ENCODE measurements around the gene UBL4B. TPM values are rescaled to one million over a fixed set of nuclear protein-coding genes. Genes with fewer than 3 reads are reported as not detected.

UBL4B gene
- total RNA-seq, 1 experiment from 2014 or later: not detected

DNA sequence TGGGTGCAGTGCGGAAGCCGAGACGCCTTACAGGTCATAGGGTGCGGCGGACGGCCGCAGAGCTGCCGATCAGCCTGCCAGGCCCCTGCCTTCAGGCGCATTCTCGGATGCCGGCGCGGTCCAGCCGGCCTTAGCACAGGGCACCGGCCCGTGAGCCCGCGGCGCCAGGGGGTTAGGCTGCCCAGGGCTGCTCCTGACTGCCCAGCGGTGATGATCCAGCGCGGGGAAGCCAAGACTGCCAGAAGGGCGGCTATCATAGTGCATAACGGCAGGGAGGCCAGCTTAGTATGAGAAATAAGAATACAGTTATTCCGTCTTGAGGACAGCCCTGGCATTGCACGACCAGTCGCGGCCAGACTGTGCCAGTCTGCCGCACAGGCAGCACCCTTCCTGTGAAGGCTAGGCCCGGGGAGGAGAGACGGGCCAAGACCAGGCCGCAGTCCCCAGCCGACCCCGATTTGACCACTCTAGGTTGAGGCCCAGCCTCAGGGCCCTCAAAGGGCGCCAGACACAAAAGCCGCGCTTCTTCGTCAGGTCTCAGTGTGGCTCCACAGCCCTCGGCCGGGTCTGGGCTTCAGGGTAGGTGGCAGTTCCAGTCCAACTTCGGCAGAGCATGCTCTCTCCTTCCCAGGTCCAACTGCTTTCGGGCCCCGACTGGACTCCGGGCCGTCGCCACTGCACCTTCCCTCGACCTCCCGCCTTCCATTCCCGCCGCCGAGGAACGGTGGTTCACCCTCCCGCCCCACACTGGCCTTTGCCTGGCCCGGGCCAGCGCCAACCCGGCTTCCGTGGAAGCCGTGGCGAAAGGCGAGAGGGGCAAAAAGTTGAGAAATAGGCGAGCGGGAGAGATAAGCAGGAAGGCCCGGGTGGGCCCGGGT is 42.6 kb upstream of the UBL4B start:
- Mint-ChIP-seq H3K27ac (ENCODE audit: unreplicated experiment) (no peak overlapping the region), H3K36me3 (ENCODE audit: insufficient read depth, unreplicated experiment) (no peaks in the 10 kb centered on the region), H3K4me1 (ENCODE audit: low read depth, unreplicated experiment) (no peaks in the 10 kb centered on the region), H3K27me3 (ENCODE audit: unreplicated experiment) (no peaks in the 10 kb centered on the region), H3K4me3 (ENCODE audit: low read depth, unreplicated experiment) (no peak overlapping the region), H3K9me3 (ENCODE audit: low read depth, unreplicated experiment) (no peaks in the 10 kb centered on the region)
- intact Hi-C loops (cut with micrococcal nuclease; ENCODE audit: unreplicated experiment): no loop called here
- TF ChIP-seq, protein P1, sequence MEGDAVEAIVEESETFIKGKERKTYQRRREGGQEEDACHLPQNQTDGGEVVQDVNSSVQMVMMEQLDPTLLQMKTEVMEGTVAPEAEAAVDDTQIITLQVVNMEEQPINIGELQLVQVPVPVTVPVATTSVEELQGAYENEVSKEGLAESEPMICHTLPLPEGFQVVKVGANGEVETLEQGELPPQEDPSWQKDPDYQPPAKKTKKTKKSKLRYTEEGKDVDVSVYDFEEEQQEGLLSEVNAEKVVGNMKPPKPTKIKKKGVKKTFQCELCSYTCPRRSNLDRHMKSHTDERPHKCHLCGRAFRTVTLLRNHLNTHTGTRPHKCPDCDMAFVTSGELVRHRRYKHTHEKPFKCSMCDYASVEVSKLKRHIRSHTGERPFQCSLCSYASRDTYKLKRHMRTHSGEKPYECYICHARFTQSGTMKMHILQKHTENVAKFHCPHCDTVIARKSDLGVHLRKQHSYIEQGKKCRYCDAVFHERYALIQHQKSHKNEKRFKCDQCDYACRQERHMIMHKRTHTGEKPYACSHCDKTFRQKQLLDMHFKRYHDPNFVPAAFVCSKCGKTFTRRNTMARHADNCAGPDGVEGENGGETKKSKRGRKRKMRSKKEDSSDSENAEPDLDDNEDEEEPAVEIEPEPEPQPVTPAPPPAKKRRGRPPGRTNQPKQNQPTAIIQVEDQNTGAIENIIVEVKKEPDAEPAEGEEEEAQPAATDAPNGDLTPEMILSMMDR (IDR thresholded peaks at IDR 0.05; ENCODE audit: unreplicated experiment): no peak
- no TSS peak for BruUV-seq (replicated peaks)
- DNase-seq: no peak
- CTCF ChIA-PET: no interaction called here

GRCh38 chr1:110070282-110070669 is 42.0 kb upstream of the UBL4B start:
- intact Hi-C loops (cut with micrococcal nuclease; ENCODE audit: unreplicated experiment): no loop called here
- no peaks in the 10 kb centered on the region for H3K9me3 Mint-ChIP-seq (ENCODE audit: low read depth, unreplicated experiment)
- no peak overlapping the region for H3K27ac Mint-ChIP-seq (ENCODE audit: unreplicated experiment)
- no peak overlapping the region for H3K4me3 Mint-ChIP-seq (ENCODE audit: low read depth, unreplicated experiment)
- no peak for DNase-seq
- BruUV-seq (replicated peaks): no TSS peak
- H3K4me1 Mint-ChIP-seq (ENCODE audit: low read depth, unreplicated experiment): no peaks in the 10 kb centered on the region
- CTCF ChIA-PET: no interaction called here
- no peaks in the 10 kb centered on the region for H3K27me3 Mint-ChIP-seq (ENCODE audit: unreplicated experiment)
- TF ChIP-seq, protein P1 (IDR thresholded peaks at IDR 0.05; ENCODE audit: unreplicated experiment): no peak
- H3K36me3 Mint-ChIP-seq (ENCODE audit: insufficient read depth, unreplicated experiment): no peaks in the 10 kb centered on the region

DNA sequence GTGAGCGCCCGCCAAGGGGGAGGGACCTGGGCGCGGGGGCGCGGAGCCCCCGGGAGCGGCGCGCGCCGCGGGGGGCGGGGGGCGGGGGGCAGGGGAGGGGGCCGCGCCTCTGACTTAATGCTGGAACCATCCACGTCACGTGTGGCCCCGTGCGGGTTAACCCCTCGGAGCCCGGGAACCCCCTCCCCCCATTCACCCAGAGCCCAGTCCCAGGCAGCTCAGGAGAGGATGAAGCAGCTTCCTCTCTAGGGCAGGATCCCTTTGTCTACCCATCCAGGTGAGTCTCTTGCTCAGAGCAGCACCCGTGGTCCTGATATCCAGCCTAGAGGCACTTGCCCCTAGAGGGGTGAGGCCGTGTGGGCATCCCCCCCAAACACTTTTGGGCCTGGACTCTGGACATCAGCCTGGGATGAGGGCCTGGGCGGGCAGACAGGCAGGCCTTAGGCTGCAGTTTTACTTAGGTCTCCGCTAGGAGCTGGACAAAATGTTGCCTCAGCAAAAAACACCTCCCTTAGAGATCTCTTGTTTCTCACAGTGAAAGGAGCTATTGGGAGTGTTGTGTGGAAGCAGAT is 41.5 kb upstream of the UBL4B start, which contains the start of gene ALX3:
TSS of gene ALX3 (minus strand) at position 2 of the 572 bp plus-strand sequence. CDS start 60 bp downstream, outside the sequence.
- no peaks in the 10 kb centered on the region for H3K27me3 Mint-ChIP-seq (ENCODE audit: unreplicated experiment)
- no peak within 1 kb of the TSS for H3K4me3 Mint-ChIP-seq (ENCODE audit: low read depth, unreplicated experiment)
- CTCF ChIA-PET: no interaction called here

GRCh38 chr1:110074166-110074565 is 38.1 kb upstream of the UBL4B start:
- intact Hi-C loops (cut with micrococcal nuclease; ENCODE audit: unreplicated experiment): no loop called here
- no TSS peak for BruUV-seq (replicated peaks)
- CTCF ChIA-PET: no interaction called here
- Mint-ChIP-seq H3K9me3 (ENCODE audit: low read depth, unreplicated experiment) (no peaks in the 10 kb centered on the region), H3K36me3 (ENCODE audit: insufficient read depth, unreplicated experiment) (no peaks in the 10 kb centered on the region), H3K27me3 (ENCODE audit: unreplicated experiment) (peaks cover 12% of the 10 kb centered on the region), H3K4me3 (ENCODE audit: low read depth, unreplicated experiment) (no peak overlapping the region), H3K27ac (ENCODE audit: unreplicated experiment) (no peak overlapping the region), H3K4me1 (ENCODE audit: low read depth, unreplicated experiment) (no peaks in the 10 kb centered on the region)
- TF ChIP-seq, protein P1 (IDR thresholded peaks at IDR 0.05; ENCODE audit: unreplicated experiment): no peak
- DNase-seq: no peak

More for the DNA sequence above, 41.5 kb upstream of the UBL4B start, which contains the start of gene ALX3:
- Mint-ChIP-seq H3K9me3 (ENCODE audit: low read depth, unreplicated experiment) (no peaks in the 10 kb centered on the region), H3K4me1 (ENCODE audit: low read depth, unreplicated experiment) (no peaks in the 10 kb centered on the region), H3K36me3 (ENCODE audit: insufficient read depth, unreplicated experiment) (no peaks in the 10 kb centered on the region), H3K27ac (ENCODE audit: unreplicated experiment) (no peak within 1 kb of the TSS)
- BruUV-seq (replicated peaks): no TSS peak
- intact Hi-C loops (cut with micrococcal nuclease; ENCODE audit: unreplicated experiment): no loop called here
- DNase-seq: no peak
- TF ChIP-seq, protein P1 (IDR thresholded peaks at IDR 0.05; ENCODE audit: unreplicated experiment): no peak
